ENCODE measurements around the gene ZNF429.
"Not testable (repeated sequence)": the region's sequence is repeated elsewhere in the genome, so short reads cannot be mapped to it uniquely, and the experiment has no call there.

The ZNF429 gene

DNA sequence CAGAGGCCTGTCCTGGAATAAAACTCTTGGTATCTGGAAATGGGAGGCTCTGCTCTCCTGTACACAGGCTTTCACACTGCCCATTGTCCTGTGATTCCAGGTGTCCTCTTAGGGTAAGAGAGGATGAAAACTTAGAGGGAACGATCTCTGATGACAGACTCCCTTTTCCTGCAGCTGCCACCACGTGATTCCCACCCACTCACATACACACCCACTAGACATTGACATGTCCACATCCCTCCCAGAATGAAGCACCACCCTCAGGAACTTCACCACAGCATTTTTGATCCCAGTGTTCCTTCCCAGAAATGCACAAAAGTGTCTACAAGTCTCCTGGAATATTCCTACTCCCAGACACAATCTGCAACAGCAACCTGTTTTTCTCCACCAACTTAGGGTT, 8.2 kb downstream of the ZNF429 start:
- DNase-seq (ENCODE audit: low read depth): no peak

DNA sequence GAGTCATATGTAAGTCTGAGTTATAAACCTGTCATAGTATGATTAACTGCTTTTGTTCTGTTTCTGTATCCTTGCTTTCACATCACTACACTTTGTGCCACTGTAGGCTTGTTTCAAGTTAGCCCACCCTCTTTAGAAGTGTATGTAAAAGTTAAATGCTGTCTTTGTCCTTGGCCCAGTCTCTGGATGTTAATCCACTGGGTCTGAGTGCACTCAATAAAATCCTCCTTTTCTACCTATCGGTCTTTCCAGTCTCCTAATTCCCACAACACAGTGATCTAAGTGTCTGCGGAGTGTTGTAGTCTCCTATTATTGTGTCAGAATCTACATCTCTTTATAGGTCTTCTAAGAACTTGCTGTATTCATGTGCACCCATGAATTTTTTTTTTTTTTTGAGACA, 14.1 kb downstream of the ZNF429 start:
- DNase-seq (ENCODE audit: low read depth): no peak

- no peak for DNase-seq (ENCODE audit: low read depth)
Observed at GRCh38 chr19:21532904-21533303, 27.5 kb downstream of the ZNF429 start.

- not testable (repeated sequence) for DNase-seq (ENCODE audit: low read depth)
Observed at GRCh38 chr19:21536741-21537290, 31.4 kb downstream of the ZNF429 start.

DNA sequence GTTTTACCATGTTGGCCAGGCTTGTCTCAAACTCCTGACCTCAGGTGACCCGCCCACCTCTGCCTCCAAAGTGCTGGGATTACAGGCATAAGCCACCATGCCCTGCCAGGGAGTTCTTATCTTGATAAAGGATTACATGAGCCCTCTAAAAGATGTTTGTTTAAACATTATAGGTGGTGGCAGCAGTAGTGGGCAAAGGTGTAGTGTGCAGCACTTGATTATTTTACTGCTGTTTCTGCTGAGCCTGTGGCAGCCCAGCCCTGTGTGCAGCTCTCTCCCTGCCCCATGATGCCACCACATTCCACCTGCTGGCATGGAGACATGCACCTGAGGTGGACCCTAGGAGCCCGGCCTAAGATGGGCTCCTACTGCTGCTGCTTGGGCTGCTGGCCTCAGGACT, 54.0 kb downstream of the ZNF429 start:
- no peak for DNase-seq (ENCODE audit: low read depth)

- no peak for DNase-seq (ENCODE audit: low read depth)
Observed at GRCh38 chr19:21564406-21564805, 59.0 kb downstream of the ZNF429 start.

DNA sequence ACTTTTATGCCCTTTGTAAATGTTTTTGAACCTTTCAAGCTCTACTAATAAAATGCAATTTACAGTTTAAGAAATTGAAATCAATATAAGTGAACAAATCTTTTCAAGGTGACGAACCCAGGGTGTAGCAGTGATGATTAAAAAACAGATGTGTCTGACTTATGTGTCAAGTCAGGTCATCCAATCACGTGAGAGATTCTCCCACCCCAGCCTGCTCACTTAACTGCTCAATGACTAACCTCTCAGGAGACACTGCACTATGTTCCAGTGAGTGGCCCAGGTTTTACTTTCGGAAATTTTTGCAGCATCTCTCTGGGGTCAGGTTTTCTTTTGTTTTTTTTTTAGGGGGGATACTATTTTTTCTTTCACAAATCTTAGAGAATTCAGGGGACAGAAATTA, 60.7 kb downstream of the ZNF429 start:
- no peak for DNase-seq (ENCODE audit: low read depth)

GRCh38 chr19:21567806-21568205, 62.4 kb downstream of the ZNF429 start:
- not testable (repeated sequence) for DNase-seq (ENCODE audit: low read depth)

- DNase-seq (ENCODE audit: low read depth): peak; percentile 52
Observed at GRCh38 chr19:21568816-21569493, 63.6 kb downstream of the ZNF429 start.

GRCh38 chr19:21569494-21569865, 64.1 kb downstream of the ZNF429 start:
- DNase-seq (ENCODE audit: low read depth): no peak

DNA sequence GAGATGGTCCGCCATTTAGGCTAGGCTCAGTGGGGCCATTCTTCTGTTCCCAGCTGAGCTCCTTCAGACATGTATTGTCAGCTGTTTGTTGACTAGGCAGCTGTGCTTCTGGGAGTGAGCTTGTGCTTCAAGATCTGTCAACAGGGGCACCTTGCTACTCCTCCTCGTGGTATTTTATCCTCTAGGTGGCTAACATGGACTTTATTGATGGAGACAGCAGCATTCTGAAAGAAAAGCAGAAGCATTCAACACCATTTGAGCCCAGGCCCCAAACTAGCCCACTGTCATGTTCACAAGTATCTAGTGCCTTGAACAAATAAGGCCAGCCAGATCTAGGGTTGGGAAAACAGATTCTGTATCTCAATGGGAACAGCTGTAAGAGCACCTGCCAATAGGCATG, 65.9 kb downstream of the ZNF429 start:
- DNase-seq (ENCODE audit: low read depth): no peak

GRCh38 chr19:21574607-21575006, 69.2 kb downstream of the ZNF429 start:
- no peak for DNase-seq (ENCODE audit: low read depth)

- DNase-seq (ENCODE audit: low read depth): no peak
Observed at GRCh38 chr19:21576481-21576880, 71.1 kb downstream of the ZNF429 start.

DNA sequence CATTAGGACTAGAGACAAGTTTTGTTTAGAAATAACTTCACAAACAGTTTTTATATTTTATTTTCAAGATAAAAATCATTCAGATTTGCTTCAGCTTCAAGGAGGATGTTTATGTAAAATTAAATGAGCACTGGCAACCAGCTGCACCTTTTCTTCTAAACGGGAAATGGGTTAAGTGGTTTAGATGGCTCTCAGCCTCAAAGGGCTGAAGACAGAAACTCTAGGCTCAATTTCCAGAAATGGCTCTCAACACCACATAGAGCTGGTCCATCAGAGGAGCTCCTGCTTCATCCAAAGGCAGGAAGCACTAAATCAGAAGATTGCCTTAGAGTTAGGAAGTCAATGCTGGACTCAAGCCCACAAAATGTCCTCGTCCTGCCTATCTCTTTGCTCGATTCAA, 74.7 kb downstream of the ZNF429 start:
- DNase-seq (ENCODE audit: low read depth): no peak

DNA sequence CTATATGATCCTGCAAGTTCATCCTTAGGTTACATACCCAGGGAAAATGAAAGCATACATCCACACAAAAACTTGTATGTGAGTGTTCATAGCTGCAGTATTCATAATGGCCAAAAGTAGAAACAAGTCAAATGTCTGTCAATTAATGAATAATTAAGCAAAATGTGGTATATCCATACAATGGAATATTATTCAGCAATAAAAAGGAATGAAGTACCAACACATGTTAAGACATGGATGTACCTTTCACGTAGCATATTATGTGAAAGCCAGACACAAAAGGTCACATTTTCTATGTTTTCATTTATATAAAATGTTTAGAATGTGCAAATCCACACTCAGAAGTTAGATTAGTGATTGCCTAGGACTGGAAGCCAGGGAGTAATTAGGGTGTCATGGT, 75.4 kb downstream of the ZNF429 start:
- DNase-seq (ENCODE audit: low read depth): no peak

DNA sequence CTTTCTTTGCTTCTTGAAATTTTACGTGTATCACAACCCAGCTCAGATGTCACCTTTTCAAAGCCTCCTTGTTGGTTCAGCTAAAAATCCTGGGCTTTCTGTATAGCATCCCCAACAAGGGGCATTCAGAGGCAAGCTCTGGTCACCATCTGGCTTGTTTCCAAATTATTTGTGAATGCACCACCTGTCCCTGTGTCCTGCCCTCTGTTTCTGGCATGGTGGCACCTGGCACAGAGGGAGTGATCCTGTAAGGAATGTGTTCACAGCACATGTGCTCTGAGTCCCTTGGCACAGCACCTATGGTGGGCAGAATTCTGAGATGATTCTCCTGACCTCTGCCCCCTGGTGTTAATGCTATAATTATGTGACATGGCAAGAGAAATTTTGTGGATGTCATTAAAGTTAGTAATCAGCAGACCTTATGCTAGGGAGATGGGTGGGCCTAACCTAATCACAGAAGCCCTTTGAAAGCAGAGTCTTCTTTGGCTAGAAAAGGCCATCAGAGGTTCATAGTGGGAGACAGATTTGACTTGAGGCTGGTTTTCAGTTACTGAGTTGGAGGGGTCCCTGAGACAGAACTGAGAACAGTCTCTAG, 76.3 kb downstream of the ZNF429 start:
- DNase-seq (ENCODE audit: low read depth): no peak

DNA sequence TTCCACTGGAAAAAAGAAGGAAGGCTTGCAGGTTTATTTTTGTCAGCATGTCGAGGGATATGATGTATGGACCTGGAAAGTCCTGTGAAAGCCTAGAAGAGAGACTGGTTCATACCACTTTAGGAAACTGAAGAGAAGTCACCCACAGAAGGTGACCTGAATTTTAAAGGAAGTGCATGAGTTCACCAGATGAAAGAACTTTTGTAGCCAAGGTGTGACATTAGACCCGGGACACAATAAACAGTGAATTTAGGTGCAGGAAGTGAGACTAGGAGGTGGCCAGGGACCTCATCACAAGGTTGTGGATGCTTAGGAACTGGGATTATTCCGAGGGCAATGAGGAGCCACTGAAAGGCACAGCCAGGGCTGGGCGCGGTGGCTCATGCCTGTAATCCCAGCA, 79.1 kb downstream of the ZNF429 start:
- no peak for DNase-seq (ENCODE audit: low read depth)

GRCh38 chr19:21585281-21585890, 80.0 kb downstream of the ZNF429 start:
- no peak for DNase-seq (ENCODE audit: low read depth)

DNA sequence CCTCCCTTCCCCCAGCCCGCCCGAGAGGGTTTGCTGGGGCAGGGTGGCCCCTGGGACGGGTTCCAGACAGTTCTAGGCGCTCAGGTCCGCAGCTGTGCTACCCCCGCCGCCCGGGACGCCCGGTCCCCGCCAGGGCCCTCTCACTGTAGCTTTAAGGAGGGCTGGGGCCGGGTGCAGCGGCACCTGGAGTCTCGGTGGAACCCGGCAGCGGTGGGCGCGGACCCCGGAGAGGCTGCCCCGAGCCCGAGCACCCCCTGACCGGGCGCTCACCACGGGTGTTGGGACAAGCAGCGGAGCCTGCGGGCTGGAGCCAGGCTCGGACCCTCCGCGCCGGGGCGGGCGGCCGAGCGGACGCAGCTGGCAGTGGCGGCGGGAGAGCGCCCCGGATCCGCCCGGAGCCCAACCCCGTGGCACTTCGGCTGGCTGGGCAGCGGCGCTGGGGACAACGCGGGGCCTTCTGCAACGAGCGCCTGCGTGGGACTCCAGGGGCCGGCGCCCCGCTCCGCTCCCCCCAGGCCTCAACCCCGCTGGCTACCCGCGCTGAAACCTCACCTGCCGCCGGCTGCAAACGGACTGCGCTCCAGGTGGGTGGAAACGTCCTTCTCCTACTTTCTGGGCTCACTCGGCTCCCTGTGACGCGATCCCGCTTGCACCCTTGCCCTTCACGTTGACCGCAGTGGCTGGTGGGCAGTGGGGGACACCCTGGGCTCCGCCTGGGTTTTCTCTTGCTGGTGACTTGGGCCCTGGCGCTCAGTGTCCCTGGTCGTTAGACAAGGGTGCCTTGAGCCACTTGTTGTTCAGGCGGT, 81.1 kb downstream of the ZNF429 start:
- no peak for DNase-seq (ENCODE audit: low read depth)

DNA sequence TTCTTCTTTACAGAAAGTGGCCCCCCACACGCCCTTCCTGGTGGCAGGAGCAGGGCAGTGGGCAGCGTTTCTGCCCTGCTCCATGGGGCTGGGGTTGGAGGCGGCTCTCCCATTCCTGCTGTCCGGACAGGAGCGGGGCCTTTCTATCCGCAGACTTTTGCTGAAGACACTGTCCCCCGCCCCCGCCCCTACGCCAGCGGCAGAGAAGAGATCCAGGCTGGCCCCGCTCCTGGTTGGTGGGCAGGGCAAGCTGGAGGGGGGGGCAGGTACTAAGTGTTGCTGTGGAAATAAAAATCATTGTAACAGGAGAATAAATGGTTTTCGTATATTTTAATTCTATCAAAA, 81.7 kb downstream of the ZNF429 start:
- no peak for DNase-seq (ENCODE audit: low read depth)

GRCh38 chr19:21587549-21587948, 82.1 kb downstream of the ZNF429 start:
- DNase-seq (ENCODE audit: low read depth): no peak

DNA sequence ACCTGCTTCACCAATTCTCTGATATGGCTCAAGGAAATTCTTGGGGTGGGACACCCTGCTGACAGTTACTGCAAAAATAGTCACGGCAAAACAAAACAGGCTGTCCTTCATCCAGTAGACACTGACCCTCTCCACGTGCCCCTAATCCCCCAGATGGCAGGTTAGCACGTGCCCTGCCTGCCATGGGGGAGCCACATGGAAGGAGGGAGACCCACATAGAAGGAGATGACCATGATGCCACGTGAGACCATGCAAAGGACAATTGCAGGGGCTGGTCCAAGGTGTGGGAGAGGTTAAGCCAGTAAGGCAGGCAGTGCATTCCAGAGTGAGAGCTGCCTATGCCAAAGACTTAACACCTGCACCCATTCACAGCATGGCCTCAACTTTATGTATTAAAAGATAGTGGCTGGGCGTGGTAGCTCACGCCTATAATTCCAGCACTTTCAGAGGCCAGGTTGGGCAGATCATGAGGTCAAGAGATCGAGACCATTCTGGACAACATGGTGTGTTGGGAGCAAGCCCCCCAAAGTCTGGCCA, 82.7 kb downstream of the ZNF429 start:
- DNase-seq (ENCODE audit: low read depth): no peak
